Peyer's patch (tissue), 4 donors: ENCODE measurements around the gene TMEM119.

Experiments used
- CTCF ChIP-seq, 6 experiments: fragments of 450-650 bp in 4 of 6; fragments of 200-600 bp in 2 of 6; sonication (generic) in 1 of 6; IDR thresholded peaks; one replicate each; pipeline ENCODE4 v1.5.1; 2017 to 2019; ENCODE audit warnings: antibody characterized with exemption in 6 of 6, mild to moderate bottlenecking in 3 of 6, moderate library complexity in 1 of 6
- POLR2A ChIP-seq, 2 donors: fragments of 450-650 bp; IDR thresholded peaks; one replicate each; pipeline ENCODE4 v1.5.1; 2017; ENCODE audit warnings: antibody characterized with exemption in 2 of 2, mild to moderate bottlenecking in 2 of 2, moderate library complexity in 2 of 2

DNA sequence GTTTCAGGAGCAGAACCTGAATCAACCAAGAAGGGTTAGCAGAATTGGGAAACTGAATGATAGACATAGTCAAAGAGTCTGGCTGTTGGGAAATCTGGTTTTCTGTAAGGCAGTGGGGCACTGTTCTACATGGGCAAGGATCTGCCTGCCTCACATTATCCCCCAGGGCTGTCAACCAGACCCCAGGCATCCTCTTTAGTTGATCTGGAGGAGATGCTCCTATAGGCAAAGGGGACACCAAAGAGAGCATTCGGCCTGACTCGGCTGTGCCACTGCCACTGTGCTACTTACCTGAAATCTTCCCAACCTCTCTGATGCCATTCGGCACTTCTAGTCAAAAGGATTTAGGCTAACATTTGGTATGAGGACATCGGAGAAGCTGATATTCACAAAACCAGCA lies 31.4 kb downstream of the TMEM119 start:
- no peak for TF ChIP-seq CTCF (IDR thresholded peaks at IDR 0.05)
- TF ChIP-seq POLR2A (IDR thresholded peaks at IDR 0.05) = no peak
